Umbilical cord (tissue), 2 donors: ENCODE data around the gene RAG1. TPM values are rescaled to one million over a fixed set of nuclear protein-coding genes. Genes with fewer than 3 reads are reported as not detected.
"Not testable (repeated sequence)": the region's sequence is repeated elsewhere in the genome, so short reads cannot be mapped to it uniquely, and the experiment has no call there.

Experiments
- DNase-seq: peaks from one replicate; pipeline ENCODE4 v3.0.0-alpha.2; 2015; ENCODE audit warnings: low spot score
- total RNA-seq: library from RNA; depleted of rRNA; stranded (reverse); fragments of >200 nt; gene quantifications from one replicate; pipeline ENCODE4 v1.2.3, GENCODE V29; 2014; ENCODE audit warnings: low replicate concordance; ENCODE audit not compliant: insufficient read depth

RAG1 gene
- 5.1 TPM for total RNA-seq

GRCh38 chr11:36567694-36568093, at the start of gene RAG1:
Gene RAG1 (plus strand): TSS chr11:36568007. CDS start chr11:36573305, 5,298 bp downstream.
- DNase-seq, result no peak

DNA sequence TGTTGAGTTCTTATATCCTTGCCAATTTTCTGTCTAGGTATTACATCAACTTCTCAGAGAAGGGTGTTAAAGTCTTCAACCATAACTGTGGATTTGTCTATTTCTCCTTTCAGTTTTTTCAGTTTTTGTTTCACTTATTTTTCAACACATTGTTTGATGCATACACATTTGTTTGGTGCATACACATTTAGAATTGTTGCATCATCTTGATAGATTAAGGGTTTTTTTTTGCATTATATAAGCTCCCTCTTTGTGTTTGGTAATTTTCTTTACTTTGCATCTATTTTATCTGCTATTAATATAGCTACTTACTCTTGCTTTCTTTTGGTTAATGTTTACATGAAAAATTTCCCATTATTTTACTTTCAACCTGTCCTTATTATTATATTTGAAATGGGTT, 37.0 kb upstream of the RAG1 start:
- no peak for DNase-seq

GRCh38 chr11:36532941-36533601, 34.7 kb upstream of the RAG1 start:
- DNase-seq, result peak; percentile 12

DNA sequence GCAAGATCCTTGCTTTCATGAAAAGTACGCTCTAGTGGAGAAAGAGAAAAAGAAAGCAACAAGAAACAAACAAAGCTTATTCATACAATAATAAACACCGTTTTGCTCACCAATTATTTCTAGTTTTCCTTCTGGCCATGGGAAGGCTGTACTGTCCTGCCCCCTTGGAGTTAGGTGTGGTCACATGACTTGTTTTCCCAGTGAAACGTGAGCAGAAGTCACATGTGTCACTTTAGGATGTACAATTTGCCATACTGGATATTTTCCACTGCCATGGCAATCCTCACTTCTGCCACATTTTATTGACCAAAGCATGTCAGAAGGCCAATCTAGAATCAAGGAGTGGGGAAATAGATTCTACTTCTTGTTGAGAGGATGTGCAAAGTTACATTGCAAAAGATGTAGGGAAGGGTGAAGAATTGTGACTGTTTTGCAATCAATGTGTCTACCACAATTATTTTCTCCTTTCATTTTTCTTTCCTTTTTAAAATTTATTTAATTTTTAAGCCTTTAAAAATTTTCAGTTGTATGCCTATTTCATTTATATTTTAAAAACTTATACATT, 33.4 kb upstream of the RAG1 start:
- no peak for DNase-seq

GRCh38 chr11:36540998-36541397, 26.8 kb upstream of the RAG1 start:
- DNase-seq, result no peak

DNA sequence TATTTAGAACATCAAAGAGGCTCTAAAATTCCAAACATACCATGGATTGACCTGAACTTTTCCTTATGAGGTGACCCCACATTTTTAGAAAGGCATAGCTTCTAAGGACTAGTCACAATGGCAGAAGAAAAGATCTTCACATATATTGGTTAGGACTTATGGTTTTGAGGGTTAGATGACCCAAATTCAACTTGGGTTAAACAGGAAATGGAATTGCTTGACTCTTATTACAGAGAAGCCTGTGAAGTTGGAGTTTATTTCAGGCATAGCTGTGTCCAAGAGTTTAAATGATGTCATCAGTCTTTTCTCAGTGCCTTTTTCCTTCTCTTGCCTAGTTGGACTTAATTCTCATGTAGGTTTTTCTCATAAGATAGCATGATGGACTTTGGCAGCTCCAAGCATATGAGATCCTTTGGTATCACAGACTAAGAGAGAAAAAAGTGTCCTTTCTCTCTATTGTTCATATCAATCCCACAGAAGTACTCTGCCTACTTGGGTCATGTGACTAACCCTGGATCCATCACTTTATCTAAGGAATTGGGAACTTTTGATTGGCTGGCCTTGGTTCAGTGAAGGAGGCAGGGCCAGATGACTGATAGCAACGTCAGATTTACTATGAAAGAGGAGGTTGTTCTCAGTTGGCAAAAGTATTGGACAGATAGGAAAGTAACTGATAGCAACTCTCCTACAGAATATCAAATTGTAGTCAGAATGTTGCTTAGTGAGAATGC, 17.3 kb upstream of the RAG1 start:
- no peak for DNase-seq

DNA sequence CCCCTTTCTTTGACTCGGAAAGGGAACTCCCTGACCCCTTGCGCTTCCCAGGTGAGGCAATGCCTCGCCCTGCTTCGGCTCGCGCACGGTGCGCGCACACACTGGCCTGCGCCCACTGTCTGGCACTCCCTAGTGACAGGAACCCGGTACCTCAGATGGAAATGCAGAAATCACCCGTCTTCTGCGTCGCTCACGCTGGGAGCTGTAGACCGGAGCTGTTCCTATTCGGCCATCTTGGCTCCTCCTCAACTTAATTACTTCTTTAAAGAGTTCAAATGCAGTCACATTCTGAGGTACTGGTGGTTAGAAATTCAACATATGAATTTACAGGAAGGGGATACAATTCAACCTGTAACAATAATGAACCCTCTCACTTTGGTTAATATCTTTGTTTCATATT, 10.4 kb upstream of the RAG1 start:
- DNase-seq, result not testable (repeated sequence)

GRCh38 chr11:36557991-36558390, 9.8 kb upstream of the RAG1 start:
- no peak for DNase-seq

DNA sequence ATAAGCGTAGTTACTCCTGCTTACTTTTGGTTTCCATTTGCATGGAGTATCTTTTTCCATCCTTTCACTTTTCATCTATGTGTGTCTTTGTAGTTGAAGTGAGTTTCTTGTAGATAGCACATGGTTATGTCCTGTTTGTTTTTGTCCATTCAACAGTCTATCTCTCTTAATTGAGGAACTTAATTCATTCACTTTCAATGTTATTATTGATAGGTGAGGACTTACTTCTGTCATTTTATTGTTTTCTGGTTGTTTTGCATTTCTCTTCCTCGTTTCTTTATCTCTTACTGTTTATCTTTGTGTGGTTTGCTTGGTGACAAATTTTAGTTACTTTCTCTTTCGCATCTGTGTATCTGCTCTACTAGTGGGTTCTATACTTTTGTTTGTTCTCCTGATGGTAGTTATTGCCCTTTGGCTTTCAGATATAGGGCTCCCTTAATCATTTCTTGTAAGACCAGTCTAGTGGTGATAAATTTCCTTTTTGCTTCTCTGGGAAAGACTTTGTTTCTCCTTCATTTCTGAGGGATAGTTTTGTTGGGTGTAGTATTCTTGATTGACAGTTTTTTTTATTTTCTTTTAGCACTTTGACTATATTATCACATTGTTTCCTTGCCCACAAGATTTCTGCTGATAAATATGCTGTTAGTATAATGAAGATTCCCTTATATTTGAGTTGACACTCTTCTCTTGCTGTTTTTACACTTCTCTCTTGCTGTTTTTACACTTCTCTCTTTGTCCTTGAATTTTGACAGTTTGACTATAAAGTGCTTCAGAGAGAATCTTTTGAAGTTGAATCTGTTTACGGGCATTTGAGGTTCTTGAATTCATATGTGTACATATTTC, 9.0 kb upstream of the RAG1 start:
- no peak for DNase-seq

DNA sequence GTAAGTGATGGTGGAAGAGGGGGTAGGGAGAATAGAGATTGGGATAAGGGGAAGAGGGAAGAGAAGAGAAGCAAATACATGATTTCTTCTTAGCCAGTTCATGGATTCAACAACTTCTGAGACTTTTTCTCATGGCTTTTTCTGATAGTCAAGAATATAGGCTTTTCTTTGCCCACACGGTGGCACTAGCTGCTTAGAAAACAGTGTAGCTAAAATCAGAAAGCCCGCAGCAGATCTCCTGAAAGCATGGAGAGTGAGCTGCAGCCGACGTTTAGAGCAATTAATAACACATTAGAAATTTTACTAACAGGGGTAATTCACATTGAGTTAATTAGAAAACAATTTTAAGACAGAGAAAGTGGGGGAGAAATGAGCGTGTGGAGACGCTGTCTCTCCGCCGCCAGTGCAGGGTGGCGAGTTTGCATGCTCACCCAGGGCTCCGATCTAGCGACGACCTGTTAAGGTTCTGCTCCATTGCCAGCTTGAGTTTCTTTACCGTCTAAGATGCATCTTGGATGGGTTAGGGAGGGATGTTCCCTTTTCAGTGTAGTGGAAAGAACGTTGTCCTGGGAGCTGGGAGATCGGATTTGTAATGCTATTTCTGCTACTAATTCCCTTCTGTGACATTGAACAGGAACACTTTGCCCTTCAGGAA, 3.3 kb upstream of the RAG1 start:
- peak; percentile 86 for DNase-seq

- no peak for DNase-seq
Observed at GRCh38 chr11:36565031-36565610, 2.7 kb upstream of the RAG1 start.

DNA sequence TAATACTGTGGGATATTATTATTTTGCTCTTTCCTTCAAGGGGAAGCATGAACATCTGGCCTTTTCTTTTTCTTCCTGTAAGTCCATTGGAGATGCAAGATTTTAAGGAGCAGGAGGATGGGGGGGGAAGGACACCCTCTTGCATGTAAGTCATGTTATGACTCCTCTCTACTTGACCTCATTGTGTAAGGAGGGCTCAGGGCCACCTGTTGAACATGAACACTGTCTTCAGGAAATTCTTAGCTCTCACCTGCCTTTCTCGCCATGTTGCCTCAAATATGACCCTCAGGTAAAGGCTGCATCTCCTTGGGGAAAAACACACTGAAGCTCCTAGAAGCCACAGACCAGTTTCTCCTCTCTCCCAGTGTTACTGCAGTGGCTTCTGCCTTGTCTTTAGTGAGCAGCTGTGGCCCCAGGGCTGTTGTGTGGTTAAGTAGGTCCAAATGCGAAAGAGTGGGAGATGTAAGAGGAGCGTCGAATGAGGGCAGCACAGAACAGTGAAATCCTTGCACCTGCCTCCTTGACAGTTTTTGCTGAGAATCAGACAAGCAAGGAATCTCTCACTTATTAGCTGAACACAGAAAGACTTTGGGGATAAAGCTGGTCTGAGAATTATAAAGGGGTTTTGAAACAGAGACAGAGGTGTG, 1.3 kb upstream of the RAG1 start:
- no peak for DNase-seq

- DNase-seq, result no peak
Observed at GRCh38 chr11:36569095-36569494, 1.3 kb downstream of the RAG1 start.

- no peak for DNase-seq
Observed at GRCh38 chr11:36574486-36574885, 6.7 kb downstream of the RAG1 start.

DNA sequence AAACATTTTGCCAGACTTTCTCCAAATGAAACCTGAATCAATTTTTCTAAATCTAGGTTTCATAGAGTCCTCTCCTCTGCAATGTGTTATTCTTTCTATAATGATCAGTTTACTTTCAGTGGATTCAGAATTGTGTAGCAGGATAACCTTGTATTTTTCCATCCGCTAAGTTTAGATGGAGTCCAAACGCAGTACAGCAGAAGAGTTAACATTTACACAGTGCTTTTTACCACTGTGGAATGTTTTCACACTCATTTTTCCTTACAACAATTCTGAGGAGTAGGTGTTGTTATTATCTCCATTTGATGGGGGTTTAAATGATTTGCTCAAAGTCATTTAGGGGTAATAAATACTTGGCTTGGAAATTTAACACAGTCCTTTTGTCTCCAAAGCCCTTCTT, 9.6 kb downstream of the RAG1 start:
- DNase-seq, result peak; percentile 10

DNA sequence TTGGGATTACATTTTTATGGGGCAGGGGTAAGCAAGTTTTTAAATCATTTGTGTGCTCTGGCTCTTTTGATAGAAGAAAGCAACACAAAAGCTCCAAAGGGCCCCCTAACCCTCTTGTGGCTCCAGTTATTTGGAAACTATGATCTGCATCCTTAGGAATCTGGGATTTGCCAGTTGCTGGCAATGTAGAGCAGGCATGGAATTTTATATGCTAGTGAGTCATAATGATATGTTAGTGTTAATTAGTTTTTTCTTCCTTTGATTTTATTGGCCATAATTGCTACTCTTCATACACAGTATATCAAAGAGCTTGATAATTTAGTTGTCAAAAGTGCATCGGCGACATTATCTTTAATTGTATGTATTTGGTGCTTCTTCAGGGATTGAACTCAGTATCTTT, 10.1 kb downstream of the RAG1 start:
- peak; percentile 79 for DNase-seq

GRCh38 chr11:36578458-36578857, 10.7 kb downstream of the RAG1 start:
- DNase-seq, result peak; percentile 24

- no peak for DNase-seq
Observed at GRCh38 chr11:36581536-36581935, 13.7 kb downstream of the RAG1 start.

DNA sequence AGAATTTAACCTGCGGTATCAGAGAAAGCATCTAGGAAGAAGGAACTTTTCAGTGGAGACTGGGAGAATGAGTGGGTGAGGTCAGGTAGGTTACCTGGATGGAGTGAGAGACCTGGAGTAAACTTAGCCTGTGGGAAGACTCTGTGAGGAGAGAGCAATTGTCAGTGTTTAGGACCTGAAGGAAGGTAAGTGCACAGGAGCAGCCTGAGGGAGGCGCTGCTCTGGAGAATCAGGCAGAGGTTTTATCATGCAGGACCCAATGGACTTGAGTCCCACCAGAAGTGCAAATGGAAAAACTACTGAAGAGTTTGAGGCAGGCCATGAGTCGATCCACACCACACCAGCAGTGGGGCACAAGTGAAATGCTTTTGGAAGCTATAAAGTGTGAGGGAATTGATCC, 15.9 kb downstream of the RAG1 start:
- no peak for DNase-seq

DNA sequence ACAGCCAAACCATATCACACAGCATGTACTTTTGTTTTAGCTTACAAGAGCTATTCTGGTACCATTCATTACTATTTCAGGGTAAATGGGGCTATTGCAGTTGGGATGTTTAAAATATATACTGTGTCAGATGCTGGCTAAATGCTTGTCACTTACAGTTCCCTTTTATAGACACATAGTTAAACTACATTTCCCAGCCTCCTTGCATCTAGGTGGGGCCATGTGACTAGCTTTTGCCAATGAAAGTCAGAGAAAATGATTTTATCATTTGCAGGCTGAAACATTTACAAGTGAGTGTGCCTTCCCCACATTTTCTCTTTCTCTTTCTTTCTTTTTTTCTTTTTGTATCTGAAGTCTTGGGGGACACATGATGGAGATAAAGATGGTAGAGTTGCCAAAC, 18.7 kb downstream of the RAG1 start:
- DNase-seq, result no peak

DNA sequence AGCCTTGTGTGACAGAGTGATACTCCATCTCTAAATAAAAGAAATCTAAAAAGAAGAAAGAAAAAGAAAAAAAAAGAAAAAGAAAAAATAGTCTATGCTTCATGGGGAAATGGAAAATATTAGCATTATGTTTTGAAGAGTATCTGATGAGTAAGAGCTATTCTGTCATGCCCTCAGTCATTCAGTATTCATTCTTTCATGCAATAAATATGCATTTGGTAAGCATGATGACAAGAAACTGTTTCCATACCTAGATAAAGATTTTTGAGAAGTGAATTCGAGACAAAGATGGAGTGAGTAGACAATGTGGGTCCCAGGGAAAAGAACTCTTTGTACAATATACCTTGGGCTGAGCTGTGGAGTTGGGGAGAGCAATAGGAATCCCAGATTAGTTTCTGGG, 20.3 kb downstream of the RAG1 start:
- no peak for DNase-seq
